ENCODE results near the gene ETV6. TPM values are rescaled to one million over a fixed set of nuclear protein-coding genes. Genes with fewer than 3 reads are reported as not detected.
"Not testable (repeated sequence)": the region's sequence is repeated elsewhere in the genome, so short reads cannot be mapped to it uniquely, and the experiment has no call there.

Gene ETV6
- total RNA-seq, 1 donor from 2014 or later = 23.4 TPM

- no peak for ATAC-seq
Measured at GRCh38 chr12:11669348-11669747, 19.9 kb downstream of the ETV6 start.

DNA sequence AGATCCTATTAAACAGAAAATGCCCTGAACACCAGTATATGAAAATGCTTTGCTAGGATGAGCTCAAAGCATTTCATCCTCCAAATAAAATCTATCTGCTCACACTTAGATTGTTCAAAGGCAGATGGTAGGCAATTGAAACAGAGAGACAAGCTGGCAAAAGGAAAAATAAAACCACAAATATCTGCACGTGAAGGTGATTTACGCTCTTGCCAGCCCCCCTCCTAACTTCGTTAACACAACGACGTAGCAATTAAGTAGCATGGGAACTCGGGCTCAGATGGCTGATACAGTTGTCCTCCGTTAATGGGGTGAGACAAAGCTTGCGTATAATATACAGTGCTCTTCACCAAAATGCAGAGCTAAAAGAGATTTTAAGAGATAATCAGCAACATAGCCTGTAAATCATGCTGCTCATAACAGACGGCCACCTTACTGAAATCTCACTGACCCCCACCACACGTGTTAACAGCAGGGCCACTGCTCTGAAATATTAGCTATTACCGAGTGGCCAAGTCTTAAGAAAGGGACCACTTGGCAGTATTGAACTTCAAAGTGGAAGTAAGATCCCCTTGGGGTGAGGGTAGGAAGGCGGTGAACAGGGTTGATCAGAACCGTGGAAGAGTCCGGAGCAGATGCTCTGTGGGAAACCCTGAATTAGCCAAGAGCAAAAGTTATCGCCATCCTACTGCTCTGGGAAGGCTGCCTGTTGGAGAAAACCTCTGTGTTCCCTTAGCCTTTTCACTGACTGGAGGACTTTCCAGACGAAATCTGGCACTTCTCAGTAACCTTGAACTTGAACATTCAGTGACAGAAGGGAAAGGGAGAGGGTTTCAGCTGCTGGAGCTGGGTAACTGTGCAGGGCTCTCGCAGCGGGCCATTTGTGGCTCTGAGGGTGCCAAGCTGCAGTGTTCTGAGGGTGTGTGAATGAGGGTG is 23.1 kb downstream of the ETV6 start:
- ATAC-seq = no peak

GRCh38 chr12:11673666-11674461 is 24.4 kb downstream of the ETV6 start:
- ATAC-seq = no peak

DNA sequence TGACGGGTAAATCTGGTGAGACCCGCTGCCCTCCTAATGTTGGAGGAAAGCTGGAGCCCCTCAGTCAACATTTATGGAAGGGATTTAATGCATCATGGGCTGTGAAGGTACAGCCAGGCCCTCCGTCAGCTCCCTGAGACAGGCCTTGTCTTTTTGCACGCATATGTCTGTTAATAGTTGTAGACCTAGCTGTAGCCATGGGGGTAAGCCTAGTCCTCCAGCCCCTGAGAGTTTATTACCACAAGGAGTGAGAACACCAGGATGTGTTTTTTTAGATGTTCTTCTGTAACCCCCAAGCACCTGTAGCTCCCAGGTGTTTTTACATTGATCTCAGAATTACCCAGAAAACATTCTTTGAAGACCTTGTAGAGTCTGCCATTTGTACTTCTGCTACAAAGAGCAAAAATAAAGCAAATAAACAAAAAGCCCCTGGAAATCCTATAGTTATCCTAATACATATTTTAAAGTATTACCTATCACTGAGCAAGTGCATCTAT is 25.5 kb downstream of the ETV6 start:
- no peak for ATAC-seq

DNA sequence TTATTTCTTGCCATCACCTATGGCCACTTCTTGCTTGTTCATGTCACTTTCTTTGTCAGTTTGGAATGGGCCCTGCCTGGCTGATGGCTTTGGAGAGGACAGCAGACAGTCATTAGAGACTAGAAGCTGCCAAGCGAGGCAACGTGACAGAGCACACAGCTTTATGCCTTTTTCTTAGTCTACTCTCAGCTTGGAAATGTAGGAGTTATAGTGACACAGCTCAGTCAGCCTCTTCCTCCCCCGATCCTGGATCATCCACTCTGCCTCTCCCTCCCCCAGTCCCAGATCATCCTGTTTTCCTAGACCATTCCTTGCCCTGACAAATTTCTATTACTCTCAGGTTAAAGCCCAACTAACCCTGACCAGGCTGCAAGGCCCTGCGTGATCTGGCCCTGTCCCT is 26.6 kb downstream of the ETV6 start:
- ATAC-seq = no peak

DNA sequence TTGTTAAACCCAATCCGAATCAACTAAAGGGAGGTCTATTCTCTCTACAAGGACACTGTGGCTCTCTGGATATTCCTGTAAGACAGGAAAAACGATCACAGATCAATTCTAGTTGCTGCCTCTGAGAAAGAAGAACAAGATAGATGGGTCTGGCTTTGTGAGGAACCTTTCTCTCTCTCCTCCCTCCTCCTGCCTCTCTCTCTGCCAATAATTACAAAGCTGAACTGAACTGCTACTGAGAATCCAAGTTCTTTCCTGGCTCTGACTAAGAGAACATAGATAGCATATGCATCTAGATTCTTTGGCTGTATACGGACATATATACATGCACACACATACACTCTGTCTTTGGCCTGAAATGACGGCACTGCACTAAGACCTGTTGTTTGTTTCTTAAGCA is 27.6 kb downstream of the ETV6 start:
- peak; percentile 55 for ATAC-seq

DNA sequence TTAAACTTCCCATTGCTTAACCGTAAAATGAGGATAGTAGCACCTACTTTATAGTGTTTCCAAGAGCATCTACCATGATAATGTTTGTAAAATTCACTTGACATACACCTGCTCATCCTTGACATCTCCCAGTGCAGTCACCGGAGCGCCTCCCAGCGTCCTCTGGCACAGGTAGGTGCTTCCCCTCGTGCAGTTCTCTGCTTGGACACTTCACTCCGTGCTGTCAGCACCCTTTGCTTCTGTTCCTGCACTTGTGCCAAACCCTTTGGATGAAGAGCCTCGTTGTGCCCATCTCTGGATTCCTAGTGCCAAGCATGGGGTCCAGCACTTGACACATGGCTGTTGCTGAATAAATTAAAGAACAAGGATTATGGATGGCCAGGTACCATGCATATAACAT is 28.3 kb downstream of the ETV6 start:
- no peak for ATAC-seq

GRCh38 chr12:11678781-11679180 is 29.3 kb downstream of the ETV6 start:
- no peak for ATAC-seq

GRCh38 chr12:11681207-11681606 is 31.7 kb downstream of the ETV6 start:
- ATAC-seq = no peak

DNA sequence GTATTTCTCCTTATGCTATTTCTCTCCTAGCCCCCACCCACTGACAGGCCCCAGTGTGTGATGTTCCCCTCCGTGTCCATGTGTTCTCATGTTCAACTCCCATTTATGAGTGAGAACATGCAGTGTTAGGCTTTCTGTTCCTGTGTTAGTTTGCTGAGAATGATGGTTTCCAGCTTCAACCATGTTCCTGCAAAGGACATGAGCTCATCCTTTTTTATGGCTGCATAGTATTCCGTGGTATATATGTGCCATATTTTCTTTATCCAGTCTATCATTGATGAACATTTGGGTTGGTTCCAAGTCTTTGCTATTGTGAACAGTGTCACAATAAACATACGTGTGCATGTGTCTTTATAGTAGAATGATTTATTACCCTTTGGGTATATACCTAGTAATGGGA is 32.2 kb downstream of the ETV6 start:
- not testable (repeated sequence) for ATAC-seq

- ATAC-seq = no peak
Measured at GRCh38 chr12:11684393-11684792, 34.9 kb downstream of the ETV6 start.

- ATAC-seq = no peak
Measured at GRCh38 chr12:11684811-11685210, 35.3 kb downstream of the ETV6 start.

GRCh38 chr12:11685316-11685715 is 35.8 kb downstream of the ETV6 start:
- ATAC-seq = no peak

- no peak for ATAC-seq
Measured at GRCh38 chr12:11685716-11686115, 36.2 kb downstream of the ETV6 start.

- no peak for ATAC-seq
Measured at GRCh38 chr12:11686120-11686519, 36.6 kb downstream of the ETV6 start.

GRCh38 chr12:11687528-11687927 is 38.1 kb downstream of the ETV6 start:
- no peak for ATAC-seq

DNA sequence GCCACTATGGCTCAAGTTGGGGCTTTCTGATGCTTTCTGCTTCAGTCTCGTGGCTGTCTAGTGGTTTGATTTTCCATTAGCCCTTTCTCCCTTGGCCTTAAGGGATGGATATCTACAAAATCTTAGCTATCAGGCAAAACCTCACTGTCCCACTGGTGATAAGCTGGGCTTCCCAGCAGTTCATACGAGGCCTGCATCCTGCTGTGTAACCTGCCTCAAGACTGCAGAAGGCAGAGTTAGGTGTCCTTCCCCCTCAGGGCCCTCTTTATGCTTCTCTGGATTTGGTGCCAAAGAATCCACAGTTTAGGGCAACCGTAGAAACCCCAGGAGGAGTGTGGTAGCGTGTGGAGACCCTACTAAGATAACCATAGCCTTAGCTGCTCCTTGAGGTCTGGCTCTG is 38.9 kb downstream of the ETV6 start:
- no peak for ATAC-seq

DNA sequence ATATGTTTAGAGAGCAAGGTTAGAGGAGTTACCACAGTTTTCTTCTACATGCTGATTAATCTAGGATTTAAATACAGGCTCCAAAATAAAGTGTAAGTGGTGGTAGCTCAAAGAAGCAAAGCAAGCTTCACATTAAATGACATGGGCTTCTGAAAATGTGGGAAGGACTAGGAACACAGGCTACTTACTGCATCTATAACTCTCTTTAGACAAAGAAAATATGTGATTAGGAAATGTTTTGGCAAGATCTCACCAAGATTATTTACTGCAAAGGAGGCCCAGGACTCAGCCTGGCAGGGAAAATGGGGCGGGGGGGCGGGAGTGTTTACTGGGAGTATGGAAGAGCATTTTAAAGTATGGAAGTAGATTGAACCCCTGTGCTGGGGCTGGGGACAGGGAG is 39.4 kb downstream of the ETV6 start:
- ATAC-seq = no peak

DNA sequence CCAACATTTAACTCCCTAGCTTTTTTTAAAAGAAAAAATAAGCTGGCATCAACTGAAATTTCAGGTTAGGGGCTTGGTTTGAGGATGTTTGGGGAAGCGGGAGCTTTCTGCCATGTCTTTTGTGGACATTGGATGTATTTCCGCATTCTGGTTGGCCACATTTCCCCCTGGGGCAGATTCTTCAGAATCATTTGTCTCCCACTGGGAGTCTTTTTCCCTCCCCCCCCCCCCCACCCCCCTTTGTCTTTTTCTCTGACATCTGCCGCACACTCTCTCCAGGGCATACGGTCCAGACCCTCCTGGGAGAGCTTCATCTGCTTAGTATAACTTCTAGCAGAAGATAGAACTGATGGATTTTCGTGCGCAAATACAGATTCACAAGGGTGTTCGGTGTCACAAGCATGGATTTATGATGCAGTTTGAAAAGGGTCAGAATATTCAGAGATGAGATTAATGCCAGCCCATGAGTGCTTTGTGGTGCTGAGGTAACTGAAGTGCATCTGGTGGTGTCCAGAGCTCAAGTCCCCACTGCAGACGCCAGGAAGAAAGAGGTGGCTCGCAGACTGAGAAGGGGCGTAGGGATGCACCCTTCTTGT is 40.2 kb downstream of the ETV6 start:
- no peak for ATAC-seq

DNA sequence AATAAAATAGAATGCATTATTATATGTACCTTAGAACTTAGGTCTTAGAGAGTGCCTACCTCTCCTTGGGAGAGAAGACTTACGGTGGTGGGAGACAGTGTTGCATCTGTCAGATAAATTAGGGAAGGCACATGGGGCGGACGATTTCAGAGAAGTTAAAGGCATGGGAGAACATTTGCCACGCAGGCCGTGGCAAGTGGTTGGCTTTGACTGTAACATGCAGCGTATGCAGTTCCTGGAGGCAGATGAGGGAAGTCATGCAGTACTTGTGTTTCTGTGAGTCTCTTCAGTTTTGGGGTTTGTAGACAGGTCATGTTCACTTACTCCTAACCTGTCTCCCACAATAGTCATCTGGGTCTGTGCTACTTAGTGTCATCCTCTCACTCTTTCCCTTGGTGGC is 43.6 kb downstream of the ETV6 start:
- ATAC-seq = no peak

GRCh38 chr12:11693601-11694000 is 44.1 kb downstream of the ETV6 start:
- ATAC-seq = no peak

- no peak for ATAC-seq
Measured at GRCh38 chr12:11694528-11694927, 45.1 kb downstream of the ETV6 start.

- ATAC-seq = peak; percentile 74
Measured at GRCh38 chr12:11695321-11695720, 45.8 kb downstream of the ETV6 start.
